Activated gamma-delta T cell (primary cell): ENCODE measurements around the gene AFF1.
"Not testable (repeated sequence)": the region's sequence is repeated elsewhere in the genome, so short reads cannot be mapped to it uniquely, and the experiment has no call there.

ENCODE experiments used
- DNase-seq: peaks from one replicate; lab custom pipeline; 2025; lab: John Stamatoyannopoulos, UW

Gene AFF1

GRCh38 chr4:87055311-87055710, 120.5 kb downstream of the AFF1 start:
- no peak for DNase-seq

- DNase-seq = no peak
These were observed 122.1 kb downstream of the AFF1 start for GRCh38 chr4:87056881-87057280.

GRCh38 chr4:87057835-87058355, 123.1 kb downstream of the AFF1 start:
- DNase-seq = no peak

- no peak for DNase-seq
These were observed 123.7 kb downstream of the AFF1 start for GRCh38 chr4:87058356-87059073.

- no peak for DNase-seq
These were observed 126.1 kb downstream of the AFF1 start for GRCh38 chr4:87060957-87061356.

GRCh38 chr4:87065021-87065420, 130.2 kb downstream of the AFF1 start:
- no peak for DNase-seq

GRCh38 chr4:87066403-87067123, 131.8 kb downstream of the AFF1 start:
- DNase-seq = no peak

GRCh38 chr4:87067124-87067885, 132.5 kb downstream of the AFF1 start:
- DNase-seq = no peak

- DNase-seq = no peak
These were observed 133.8 kb downstream of the AFF1 start for GRCh38 chr4:87068583-87069021.

GRCh38 chr4:87069037-87069742, 134.4 kb downstream of the AFF1 start:
- no peak for DNase-seq

- DNase-seq = no peak
These were observed 136.6 kb downstream of the AFF1 start for GRCh38 chr4:87071401-87071800.

GRCh38 chr4:87072545-87072944, 137.7 kb downstream of the AFF1 start:
- DNase-seq = not testable (repeated sequence)

GRCh38 chr4:87073199-87074120, 138.6 kb downstream of the AFF1 start:
- no peak for DNase-seq

GRCh38 chr4:87074121-87074488, 139.3 kb downstream of the AFF1 start:
- DNase-seq = no peak

- no peak for DNase-seq
These were observed 141.1 kb downstream of the AFF1 start for GRCh38 chr4:87075876-87076275.

GRCh38 chr4:87076690-87077358, 142.0 kb downstream of the AFF1 start:
- no peak for DNase-seq

- no peak for DNase-seq
These were observed 143.2 kb downstream of the AFF1 start for GRCh38 chr4:87077914-87078585.

GRCh38 chr4:87078987-87079486, 144.2 kb downstream of the AFF1 start:
- no peak for DNase-seq

GRCh38 chr4:87079967-87080366, 145.2 kb downstream of the AFF1 start:
- no peak for DNase-seq
